GM23248 (cell line): ENCODE results near the gene PSME3IP1. TPM values are rescaled to one million over a fixed set of nuclear protein-coding genes. Genes with fewer than 3 reads are reported as not detected.

Experiments used
- DNase-seq: peaks from one replicate; pipeline ENCODE4 v3.0.0-alpha.2; 2015
- H2AFZ ChIP-seq: fragments of 200-600 bp; sonication (generic); 2 replicates; pipeline ENCODE4 v1.6.1; 2016; ENCODE audit warnings: antibody characterized with exemption
- H3F3A ChIP-seq: fragments of 200-600 bp; sonication (generic); 2 replicates; pipeline ENCODE4 v1.6.1; 2016; ENCODE audit warnings: mild to moderate bottlenecking, antibody characterized with exemption, mixed run types; ENCODE audit not compliant: insufficient read depth
- H3K27ac ChIP-seq: fragments of 200-600 bp; sonication (generic); 2 replicates; pipeline ENCODE4 v1.5.1; 2016; ENCODE audit warnings: mild to moderate bottlenecking
- H3K27me3 ChIP-seq: fragments of 200-600 bp; sonication (generic); replicated peaks from 2 replicates; pipeline ENCODE4 v1.6.1; 2016; ENCODE audit warnings: mild to moderate bottlenecking; ENCODE audit not compliant: insufficient read depth
- H3K36me3 ChIP-seq: fragments of 200-600 bp; sonication (generic); 2 replicates; pipeline ENCODE4 v1.6.1; 2016; ENCODE audit warnings: low read depth, mild to moderate bottlenecking
- H3K4me1 ChIP-seq: fragments of 200-600 bp; sonication (generic); 2 replicates; pipeline ENCODE4 v1.6.1; 2016; ENCODE audit warnings: mild to moderate bottlenecking; ENCODE audit not compliant: insufficient read depth
- H3K4me2 ChIP-seq: fragments of 200-600 bp; sonication (generic); one replicate; pipeline ENCODE4 v1.6.1; 2016; ENCODE audit warnings: mild to moderate bottlenecking; ENCODE audit not compliant: unreplicated experiment
- H3K4me3 ChIP-seq: fragments of 200-600 bp; sonication (generic); 2 replicates; pipeline ENCODE4 v1.5.1; 2016; ENCODE audit warnings: mild to moderate bottlenecking
- H3K79me2 ChIP-seq: fragments of 200-600 bp; sonication (generic); 2 replicates; pipeline ENCODE4 v1.6.1; 2016; ENCODE audit warnings: mild to moderate bottlenecking; ENCODE audit not compliant: insufficient read depth
- H3K9ac ChIP-seq: fragments of 200-600 bp; sonication (generic); 2 replicates; pipeline ENCODE4 v1.6.1; 2016; ENCODE audit warnings: mild to moderate bottlenecking
- H3K9me2 ChIP-seq: fragments of 200-600 bp; sonication (generic); 2 replicates; pipeline ENCODE4 v1.6.1; 2016; ENCODE audit warnings: mixed run types, mild to moderate bottlenecking, moderate library complexity; ENCODE audit not compliant: insufficient read depth
- H3K9me3 ChIP-seq: fragments of 200-600 bp; sonication (generic); one replicate; pipeline ENCODE4 v1.6.1; 2017; ENCODE audit warnings: low read depth
- H4K20me1 ChIP-seq: fragments of 200-600 bp; sonication (generic); 2 replicates; pipeline ENCODE4 v1.6.0; 2016; ENCODE audit not compliant: insufficient read depth
- EZH2 ChIP-seq: fragments of 200-600 bp; sonication (generic); IDR thresholded peaks from 2 replicates; pipeline ENCODE4 v1.6.1; 2018; ENCODE audit warnings: antibody characterized with exemption, mild to moderate bottlenecking; ENCODE audit not compliant: insufficient read depth, poor library complexity, severe bottlenecking
- EZH2phosphoT487 ChIP-seq: fragments of 200-600 bp; sonication (generic); IDR thresholded peaks from 2 replicates; pipeline ENCODE4 v1.6.1; 2018; ENCODE audit warnings: antibody characterized with exemption, moderate library complexity, mild to moderate bottlenecking, low read depth; ENCODE audit not compliant: insufficient read depth
- WGBS, 2 experiments: methylation state at CpG; one replicate each; pipeline ENCODE4 v1.1.6; 2015 to 2017; ENCODE audit warnings: low lambda C conversion rate in 2 of 2, low coverage in 1 of 2; ENCODE audit errors: missing lambda C conversion rate in 2 of 2; 5-methylcytosine and 5-hydroxymethylcytosine counted together
- in situ Hi-C: fragments of 300-500 bp; cut with MboI; formaldehyde crosslinking; loops from 2 replicates; pipeline ENCODE4 v1.15.0; 2020
- polyA plus RNA-seq: library from polyadenylated mRNA; unstranded; fragments of >200 nt; fragmentation: Nextera tagmentation; extraction: Ambion mirVana; gene quantifications from 2 replicates; pipeline ENCODE4 v1.2.1, GENCODE V29; 2016
- total RNA-seq: library from RNA; depleted of rRNA; stranded (reverse); fragments of >200 nt; shearing (Covaris generic); gene quantifications from 2 replicates; pipeline ENCODE4 v1.2.3, GENCODE V29; 2014

Gene PSME3IP1
- total and polyA plus RNA-seq, 2 experiments from 2014 or later = 42.2 to 58.9 TPM

DNA sequence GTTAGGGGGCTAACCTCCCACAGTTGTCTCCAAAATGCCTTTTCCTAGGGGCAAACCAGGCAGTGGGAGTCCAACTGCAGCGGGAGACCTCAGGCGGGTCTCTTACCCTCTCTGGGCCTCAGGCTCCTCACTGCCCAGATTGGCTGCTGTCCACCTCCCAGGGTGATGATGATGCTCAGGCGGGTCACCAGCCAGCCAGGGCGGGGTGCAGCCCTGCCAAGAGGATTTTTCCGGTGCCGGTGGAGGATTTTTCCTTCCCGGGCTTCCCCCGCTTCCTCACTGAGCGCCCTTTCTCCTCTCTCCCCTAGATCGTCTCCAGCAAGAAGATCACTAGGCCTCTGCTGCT lies 70.7 kb downstream of the PSME3IP1 start:
- H4K20me1 ChIP-seq = no peaks in the 10 kb centered on the region
- H3K4me3 ChIP-seq = no peak overlapping the region
- H3K4me1 ChIP-seq = no peaks in the 10 kb centered on the region
- 74 to 75% methylated on average over 10 of the region's 10 CpGs for WGBS, 2 experiments
- no peak overlapping the region for H2AFZ ChIP-seq
- no peaks in the 10 kb centered on the region for H3K9me2 ChIP-seq
- H3K4me2 ChIP-seq = no peak overlapping the region
- peak; percentile 19 for DNase-seq
- no peaks in the 10 kb centered on the region for H3K9me3 ChIP-seq
- no peak for TF ChIP-seq EZH2
- no peak for TF ChIP-seq EZH2phosphoT487
- no peaks in the 10 kb centered on the region for H3K79me2 ChIP-seq
- no peaks in the 10 kb centered on the region for H3F3A ChIP-seq
- in situ Hi-C loops = no loop called here
- H3K27ac ChIP-seq = no peak overlapping the region
- H3K27me3 ChIP-seq = no peaks in the 10 kb centered on the region
- H3K36me3 ChIP-seq = no peaks in the 10 kb centered on the region
- H3K9ac ChIP-seq = no peak overlapping the region

GRCh38 chr16:57113664-57114063 lies 72.2 kb downstream of the PSME3IP1 start:
- in situ Hi-C loops = no loop called here
- WGBS, 2 experiments = 93 to 94% methylated on average over 5 of the region's 5 CpGs
- no peak for DNase-seq
- H3K79me2 ChIP-seq = no peaks in the 10 kb centered on the region
- H3K27ac ChIP-seq = no peak overlapping the region
- no peaks in the 10 kb centered on the region for H3K9me3 ChIP-seq
- H3K4me2 ChIP-seq = no peak overlapping the region
- H3K4me3 ChIP-seq = no peak overlapping the region
- no peaks in the 10 kb centered on the region for H3F3A ChIP-seq
- no peaks in the 10 kb centered on the region for H3K27me3 ChIP-seq
- H2AFZ ChIP-seq = no peak overlapping the region
- no peaks in the 10 kb centered on the region for H3K9me2 ChIP-seq
- H3K4me1 ChIP-seq = no peaks in the 10 kb centered on the region
- H3K9ac ChIP-seq = no peak overlapping the region
- TF ChIP-seq EZH2phosphoT487 (no peak), EZH2 (no peak)
- no peaks in the 10 kb centered on the region for H3K36me3 ChIP-seq
- H4K20me1 ChIP-seq = no peaks in the 10 kb centered on the region

DNA sequence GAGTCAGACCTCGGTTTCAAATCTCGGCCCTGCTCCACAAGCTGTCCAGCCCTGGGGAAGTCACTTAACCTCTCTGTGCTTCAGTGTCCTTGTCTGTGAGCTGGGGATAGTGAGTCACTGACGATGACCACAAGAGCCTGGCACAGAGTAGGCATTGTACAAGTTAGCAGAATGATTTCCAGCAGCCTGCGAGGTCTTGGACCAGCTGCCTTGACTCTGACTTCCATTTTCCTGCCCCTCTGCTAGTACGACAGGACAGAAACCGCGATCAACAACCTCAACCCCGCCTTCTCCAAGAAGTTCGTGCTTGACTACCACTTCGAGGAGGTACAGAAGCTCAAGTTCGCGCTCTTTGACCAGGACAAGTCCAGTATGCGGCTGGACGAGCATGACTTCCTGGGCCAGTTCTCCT lies 72.8 kb downstream of the PSME3IP1 start:
- no peaks in the 10 kb centered on the region for H4K20me1 ChIP-seq
- WGBS, 2 experiments = 92% methylated on average over 14 of the region's 14 CpGs
- H2AFZ ChIP-seq = no peak overlapping the region
- no peaks in the 10 kb centered on the region for H3K9me3 ChIP-seq
- no peak overlapping the region for H3K4me2 ChIP-seq
- no peaks in the 10 kb centered on the region for H3K4me1 ChIP-seq
- peak; percentile 63 for DNase-seq
- no peaks in the 10 kb centered on the region for H3K27me3 ChIP-seq
- no peak for TF ChIP-seq EZH2phosphoT487
- no peak for TF ChIP-seq EZH2
- no peak overlapping the region for H3K27ac ChIP-seq
- H3K79me2 ChIP-seq = no peaks in the 10 kb centered on the region
- H3F3A ChIP-seq = no peaks in the 10 kb centered on the region
- in situ Hi-C loops = no loop called here
- no peak overlapping the region for H3K4me3 ChIP-seq
- no peak overlapping the region for H3K9ac ChIP-seq
- H3K9me2 ChIP-seq = no peaks in the 10 kb centered on the region
- no peaks in the 10 kb centered on the region for H3K36me3 ChIP-seq

GRCh38 chr16:57112403-57113041 lies 73.3 kb downstream of the PSME3IP1 start:
- no peak for DNase-seq
- Histone ChIP-seq H3K9me3 (no peaks in the 10 kb centered on the region), H3K36me3 (no peaks in the 10 kb centered on the region), H3K4me3 (no peak overlapping the region), H3K4me2 (no peak overlapping the region), H3K4me1 (no peaks in the 10 kb centered on the region), H3K9me2 (no peaks in the 10 kb centered on the region), H2AFZ (no peak overlapping the region), H4K20me1 (no peaks in the 10 kb centered on the region), H3F3A (no peaks in the 10 kb centered on the region), H3K27ac (no peak overlapping the region), H3K79me2 (no peaks in the 10 kb centered on the region), H3K9ac (no peak overlapping the region), H3K27me3 (no peaks in the 10 kb centered on the region)
- WGBS, 2 experiments = 89 to 91% methylated on average over 9 to 10 of the region's 10 CpGs
- TF ChIP-seq EZH2 (no peak), EZH2phosphoT487 (no peak)
- in situ Hi-C loops = no loop called here

DNA sequence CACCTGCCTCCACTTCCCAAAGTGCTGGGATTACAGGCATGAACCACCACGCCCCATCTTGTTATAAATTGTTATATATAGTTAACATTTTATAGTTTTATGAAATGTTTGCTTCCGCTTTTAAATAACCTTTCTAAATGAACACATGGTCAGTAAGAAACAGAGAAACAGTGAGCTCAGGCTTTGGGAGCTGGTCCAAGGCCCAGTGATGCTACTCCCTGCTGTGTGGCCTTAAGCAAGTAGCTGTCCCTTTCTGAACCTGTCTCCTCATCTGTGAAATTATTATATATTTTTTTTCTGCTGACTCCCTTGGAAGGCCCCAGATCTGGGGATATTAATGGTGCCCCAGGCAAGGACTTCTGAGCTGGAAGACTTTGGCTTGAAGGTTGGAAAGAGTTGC lies 74.4 kb downstream of the PSME3IP1 start:
- 93 to 98% methylated on average over 2 of the region's 2 CpGs for WGBS, 2 experiments
- Histone ChIP-seq H3K9ac (no peak overlapping the region), H2AFZ (no peak overlapping the region), H3K9me2 (no peaks in the 10 kb centered on the region), H3K4me2 (no peak overlapping the region), H3K27me3 (no peaks in the 10 kb centered on the region), H3K36me3 (no peaks in the 10 kb centered on the region), H3K79me2 (no peaks in the 10 kb centered on the region), H3K4me1 (no peaks in the 10 kb centered on the region), H4K20me1 (no peaks in the 10 kb centered on the region), H3K9me3 (no peaks in the 10 kb centered on the region), H3K27ac (no peak overlapping the region), H3K4me3 (no peak overlapping the region), H3F3A (no peaks in the 10 kb centered on the region)
- in situ Hi-C loops = no loop called here
- TF ChIP-seq EZH2 (no peak), EZH2phosphoT487 (no peak)
- DNase-seq = no peak
